ENCODE data around the gene WWTR1.

WWTR1 gene

GRCh38 chr3:149653564-149653963, 4.3 kb downstream of the WWTR1 start:
- FAIRE-seq, result no peak
- DNase-seq (ENCODE audit: insufficient read length), result no peak
- TF ChIP-seq POLR2A (IDR thresholded peaks at IDR 0.05; ENCODE audit: low read depth, low read length) (no peak), TAF1 (IDR thresholded peaks at IDR 0.05; ENCODE audit: borderline replicate concordance, low read depth, low read length) (no peak), POLR2AphosphoS5 (IDR thresholded peaks at IDR 0.05; ENCODE audit: low read depth, low read length) (no peak)

- TF ChIP-seq POLR2AphosphoS5 (IDR thresholded peaks at IDR 0.05; ENCODE audit: low read depth, low read length), result no peak
- DNase-seq (ENCODE audit: insufficient read length) (no peak), FAIRE-seq (no peak)
These were observed 4.7 kb downstream of the WWTR1 start for GRCh38 chr3:149653136-149653535.

- FAIRE-seq (no peak), DNase-seq (ENCODE audit: insufficient read length) (no peak)
- TF ChIP-seq POLR2A (IDR thresholded peaks at IDR 0.05; ENCODE audit: low read depth, low read length), result no peak
- TF ChIP-seq POLR2AphosphoS5 (IDR thresholded peaks at IDR 0.05; ENCODE audit: low read depth, low read length), result no peak
These were observed 7.0 kb downstream of the WWTR1 start for GRCh38 chr3:149650828-149651227.

- FAIRE-seq (no peak), DNase-seq (ENCODE audit: insufficient read length) (no peak)
These were observed 9.3 kb downstream of the WWTR1 start for GRCh38 chr3:149648525-149648924.

GRCh38 chr3:149647812-149648211, 10.0 kb downstream of the WWTR1 start:
- no peak for DNase-seq (ENCODE audit: insufficient read length)
- FAIRE-seq, result no peak
- TF ChIP-seq POLR2A (IDR thresholded peaks at IDR 0.05; ENCODE audit: low read depth, low read length), result no peak
- no peak for TF ChIP-seq TAF1 (IDR thresholded peaks at IDR 0.05; ENCODE audit: borderline replicate concordance, low read depth, low read length)
- TF ChIP-seq POLR2AphosphoS5 (IDR thresholded peaks at IDR 0.05; ENCODE audit: low read depth, low read length), result no peak

More at GRCh38 chr3:149648525-149648924, 9.3 kb downstream of the WWTR1 start:
- TF ChIP-seq TAF1 (IDR thresholded peaks at IDR 0.05; ENCODE audit: borderline replicate concordance, low read depth, low read length) (no peak), POLR2A (IDR thresholded peaks at IDR 0.05; ENCODE audit: low read depth, low read length) (no peak), POLR2AphosphoS5 (IDR thresholded peaks at IDR 0.05; ENCODE audit: low read depth, low read length) (no peak)

GRCh38 chr3:149647285-149647684, 10.5 kb downstream of the WWTR1 start:
- no peak for DNase-seq (ENCODE audit: insufficient read length)
- TF ChIP-seq POLR2A (IDR thresholded peaks at IDR 0.05; ENCODE audit: low read depth, low read length) (no peak), TAF1 (IDR thresholded peaks at IDR 0.05; ENCODE audit: borderline replicate concordance, low read depth, low read length) (no peak), POLR2AphosphoS5 (IDR thresholded peaks at IDR 0.05; ENCODE audit: low read depth, low read length) (no peak)
- FAIRE-seq, result no peak

GRCh38 chr3:149646181-149646766, 11.6 kb downstream of the WWTR1 start:
- DNase-seq (ENCODE audit: insufficient read length) (no peak), FAIRE-seq (no peak)
- no peak for TF ChIP-seq POLR2AphosphoS5 (IDR thresholded peaks at IDR 0.05; ENCODE audit: low read depth, low read length)
- no peak for TF ChIP-seq POLR2A (IDR thresholded peaks at IDR 0.05; ENCODE audit: low read depth, low read length)
- no peak for TF ChIP-seq TAF1 (IDR thresholded peaks at IDR 0.05; ENCODE audit: borderline replicate concordance, low read depth, low read length)

- no peak for TF ChIP-seq POLR2AphosphoS5 (IDR thresholded peaks at IDR 0.05; ENCODE audit: low read depth, low read length)
- no peak for TF ChIP-seq POLR2A (IDR thresholded peaks at IDR 0.05; ENCODE audit: low read depth, low read length)
- no peak for TF ChIP-seq TAF1 (IDR thresholded peaks at IDR 0.05; ENCODE audit: borderline replicate concordance, low read depth, low read length)
- no peak for FAIRE-seq
- DNase-seq (ENCODE audit: insufficient read length), result no peak
These were observed 13.9 kb downstream of the WWTR1 start for GRCh38 chr3:149643963-149644362.

GRCh38 chr3:149643482-149643798, 14.4 kb downstream of the WWTR1 start:
- TF ChIP-seq TAF1 (IDR thresholded peaks at IDR 0.05; ENCODE audit: borderline replicate concordance, low read depth, low read length), result no peak
- no peak for TF ChIP-seq POLR2A (IDR thresholded peaks at IDR 0.05; ENCODE audit: low read depth, low read length)
- TF ChIP-seq POLR2AphosphoS5 (IDR thresholded peaks at IDR 0.05; ENCODE audit: low read depth, low read length), result no peak
- no peak for DNase-seq (ENCODE audit: insufficient read length)
- FAIRE-seq, result no peak

- FAIRE-seq, result no peak
- no peak for TF ChIP-seq POLR2A (IDR thresholded peaks at IDR 0.05; ENCODE audit: low read depth, low read length)
- TF ChIP-seq POLR2AphosphoS5 (IDR thresholded peaks at IDR 0.05; ENCODE audit: low read depth, low read length), result no peak
- no peak for TF ChIP-seq TAF1 (IDR thresholded peaks at IDR 0.05; ENCODE audit: borderline replicate concordance, low read depth, low read length)
- no peak for DNase-seq (ENCODE audit: insufficient read length)
These were observed 16.7 kb downstream of the WWTR1 start for GRCh38 chr3:149640976-149641728.

- FAIRE-seq (no peak), DNase-seq (ENCODE audit: insufficient read length) (no peak)
- no peak for TF ChIP-seq POLR2A (IDR thresholded peaks at IDR 0.05; ENCODE audit: low read depth, low read length)
- TF ChIP-seq POLR2AphosphoS5 (IDR thresholded peaks at IDR 0.05; ENCODE audit: low read depth, low read length), result no peak
- TF ChIP-seq TAF1 (IDR thresholded peaks at IDR 0.05; ENCODE audit: borderline replicate concordance, low read depth, low read length), result no peak
These were observed 18.7 kb downstream of the WWTR1 start for GRCh38 chr3:149639093-149639486.

Measured in GM12892 (cell line).